Activated naive CD4-positive, alpha-beta T cell treated with anti-CD3 and anti-CD28 coated beads, Interleukin-2, amount 50 U/mL, for 24 hours (primary cell): ENCODE measurements around the gene ZG16.
A peak's percentile ranks its signal among the peaks of the same experiment; 100 is the strongest.
"Not testable (repeated sequence)": the region's sequence is repeated elsewhere in the genome, so short reads cannot be mapped to it uniquely, and the experiment has no call there.

Source experiments
- H3K27ac Mint-ChIP-seq: one replicate; pipeline ENCODE4 v1.8.0; 2021; ENCODE audit warnings: mild to moderate bottlenecking, mixed read lengths
- H3K27me3 Mint-ChIP-seq: one replicate; pipeline ENCODE4 v1.8.0; 2021; ENCODE audit warnings: mixed read lengths
- H3K36me3 Mint-ChIP-seq: one replicate; pipeline ENCODE4 v1.8.0; 2021; ENCODE audit warnings: mixed read lengths
- H3K4me1 Mint-ChIP-seq: one replicate; pipeline ENCODE4 v1.8.0; 2021; ENCODE audit warnings: mixed read lengths
- H3K4me3 Mint-ChIP-seq: one replicate; pipeline ENCODE4 v1.8.0; 2021; ENCODE audit warnings: mild to moderate bottlenecking, mixed read lengths
- H3K9me3 Mint-ChIP-seq: one replicate; pipeline ENCODE4 v1.8.0; 2021; ENCODE audit warnings: mixed read lengths

Gene ZG16

GRCh38 chr16:29777576-29778350 is at the start of gene ZG16:
TSS of gene ZG16 (plus strand) at chr16:29778256. CDS start at chr16:29779267, 1,011 bp downstream.
- no peaks in the 10 kb centered on the region for H3K9me3 Mint-ChIP-seq
- no peaks in the 10 kb centered on the region for H3K36me3 Mint-ChIP-seq
- peaks cover 25% of the 10 kb centered on the region for H3K4me1 Mint-ChIP-seq
- H3K27ac Mint-ChIP-seq: no peak within 1 kb of the TSS
- no peaks in the 10 kb centered on the region for H3K27me3 Mint-ChIP-seq
- H3K4me3 Mint-ChIP-seq: no peak within 1 kb of the TSS

GRCh38 chr16:29729116-29729521 is 48.9 kb upstream of the ZG16 start:
- Mint-ChIP-seq H3K36me3 (peaks cover 2% of the 10 kb centered on the region), H3K27ac (no peak overlapping the region), H3K27me3 (no peaks in the 10 kb centered on the region), H3K4me3 (no peak overlapping the region), H3K9me3 (peaks cover 5% of the 10 kb centered on the region), H3K4me1 (peaks cover 34% of the 10 kb centered on the region)

GRCh38 chr16:29730649-29731048 is 47.4 kb upstream of the ZG16 start:
- Mint-ChIP-seq H3K9me3 (peaks cover 5% of the 10 kb centered on the region), H3K27me3 (no peaks in the 10 kb centered on the region), H3K4me1 (peaks cover 33% of the 10 kb centered on the region), H3K27ac (no peak overlapping the region), H3K4me3 (no peak overlapping the region), H3K36me3 (peaks cover 3% of the 10 kb centered on the region)

- Mint-ChIP-seq H3K4me3 (peak overlapping the region; percentile 76), H3K27ac (peak overlapping the region; percentile 98), H3K4me1 (peaks cover 44% of the 10 kb centered on the region)
- not testable (repeated sequence) for H3K9me3 Mint-ChIP-seq, H3K27me3 Mint-ChIP-seq, H3K36me3 Mint-ChIP-seq
Observed at GRCh38 chr16:29731768-29732601, 46.1 kb upstream of the ZG16 start.

GRCh38 chr16:29734786-29735185 is 43.3 kb upstream of the ZG16 start:
- H3K4me1 Mint-ChIP-seq: peaks cover 64% of the 10 kb centered on the region
- no peaks in the 10 kb centered on the region for H3K27me3 Mint-ChIP-seq
- peak overlapping the region; percentile 69 for H3K27ac Mint-ChIP-seq
- no peak overlapping the region for H3K4me3 Mint-ChIP-seq
- peaks cover 5% of the 10 kb centered on the region for H3K36me3 Mint-ChIP-seq
- peaks cover 5% of the 10 kb centered on the region for H3K9me3 Mint-ChIP-seq

- Mint-ChIP-seq H3K4me3 (no peak overlapping the region), H3K27ac (no peak overlapping the region), H3K36me3 (peaks cover 5% of the 10 kb centered on the region), H3K4me1 (peaks cover 75% of the 10 kb centered on the region), H3K27me3 (no peaks in the 10 kb centered on the region), H3K9me3 (peaks cover 5% of the 10 kb centered on the region)
Observed at GRCh38 chr16:29736112-29736511, 41.9 kb upstream of the ZG16 start.

GRCh38 chr16:29736764-29737163 is 41.3 kb upstream of the ZG16 start:
- Mint-ChIP-seq H3K27ac (no peak overlapping the region), H3K36me3 (peaks cover 5% of the 10 kb centered on the region), H3K27me3 (no peaks in the 10 kb centered on the region), H3K9me3 (peaks cover 5% of the 10 kb centered on the region), H3K4me1 (peaks cover 78% of the 10 kb centered on the region), H3K4me3 (no peak overlapping the region)

- Mint-ChIP-seq H3K4me3 (peak overlapping the region; percentile 46), H3K36me3 (peaks cover 3% of the 10 kb centered on the region)
Observed at GRCh38 chr16:29737713-29738112, 40.3 kb upstream of the ZG16 start.

GRCh38 chr16:29738514-29738913 is 39.5 kb upstream of the ZG16 start:
- peak overlapping the region; percentile 46 for H3K4me3 Mint-ChIP-seq
- no peaks in the 10 kb centered on the region for H3K27me3 Mint-ChIP-seq
- H3K9me3 Mint-ChIP-seq: no peaks in the 10 kb centered on the region
- peak overlapping the region; percentile 25 for H3K27ac Mint-ChIP-seq
- H3K36me3 Mint-ChIP-seq: peaks cover 9% of the 10 kb centered on the region
- H3K4me1 Mint-ChIP-seq: peaks cover 83% of the 10 kb centered on the region

More at GRCh38 chr16:29737713-29738112, 40.3 kb upstream of the ZG16 start:
- Mint-ChIP-seq H3K4me1 (peaks cover 80% of the 10 kb centered on the region), H3K27ac (peak overlapping the region; percentile 25), H3K9me3 (no peaks in the 10 kb centered on the region), H3K27me3 (no peaks in the 10 kb centered on the region)

GRCh38 chr16:29739927-29740629 is 38.0 kb upstream of the ZG16 start:
- H3K27me3 Mint-ChIP-seq, H3K9me3 Mint-ChIP-seq, H3K36me3 Mint-ChIP-seq: not testable (repeated sequence)
- H3K4me1 Mint-ChIP-seq: peaks cover 89% of the 10 kb centered on the region
- H3K27ac Mint-ChIP-seq: peak overlapping the region; percentile 75
- peak overlapping the region; percentile 1 for H3K4me3 Mint-ChIP-seq

GRCh38 chr16:29740630-29741015 is 37.4 kb upstream of the ZG16 start:
- H3K36me3 Mint-ChIP-seq, H3K9me3 Mint-ChIP-seq, H3K27me3 Mint-ChIP-seq, H3K4me3 Mint-ChIP-seq: not testable (repeated sequence)
- Mint-ChIP-seq H3K27ac (peak overlapping the region; percentile 75), H3K4me1 (peaks cover 92% of the 10 kb centered on the region)

GRCh38 chr16:29742683-29743275 is 35.3 kb upstream of the ZG16 start:
- Mint-ChIP-seq H3K27ac (peak overlapping the region; percentile 87), H3K9me3 (no peaks in the 10 kb centered on the region), H3K27me3 (no peaks in the 10 kb centered on the region), H3K36me3 (peaks cover 6% of the 10 kb centered on the region), H3K4me1 (peaks cover 94% of the 10 kb centered on the region), H3K4me3 (peak overlapping the region; percentile 82)

GRCh38 chr16:29743475-29743826 is 34.6 kb upstream of the ZG16 start:
- Mint-ChIP-seq H3K27me3 (no peaks in the 10 kb centered on the region), H3K4me1 (peaks cover 91% of the 10 kb centered on the region), H3K4me3 (peak overlapping the region; percentile 82), H3K9me3 (no peaks in the 10 kb centered on the region), H3K27ac (peak overlapping the region; percentile 88), H3K36me3 (peaks cover 6% of the 10 kb centered on the region)

- Mint-ChIP-seq H3K9me3 (no peaks in the 10 kb centered on the region), H3K4me3 (peak overlapping the region; percentile 87)
Observed at GRCh38 chr16:29743827-29744531, 34.1 kb upstream of the ZG16 start.

More at GRCh38 chr16:29743827-29744531, 34.1 kb upstream of the ZG16 start:
- Mint-ChIP-seq H3K36me3 (peaks cover 9% of the 10 kb centered on the region), H3K4me1 (peaks cover 89% of the 10 kb centered on the region), H3K27ac (peak overlapping the region; percentile 88), H3K27me3 (no peaks in the 10 kb centered on the region)
